Measurements from ENCODE around the gene ADPRHL1.

ADPRHL1 gene

GRCh38 chr13:113354831-113355610 is 98.3 kb downstream of the ADPRHL1 start:
- Histone ChIP-seq H3K27ac (ENCODE audit: low read depth, low read length) (no peak overlapping the region), H4K20me1 (ENCODE audit: control insufficient read depth, insufficient read depth, low read depth, low read length) (no peaks in the 10 kb centered on the region), H3K79me2 (ENCODE audit: control insufficient read depth, low read length) (no peaks in the 10 kb centered on the region), H3F3A (ENCODE audit: control insufficient read depth, insufficient read depth) (no peaks in the 10 kb centered on the region), H3K27me3 (ENCODE audit: control insufficient read depth, low read length) (peaks cover 15% of the 10 kb centered on the region), H3K36me3 (ENCODE audit: control insufficient read depth, low read length) (no peaks in the 10 kb centered on the region), H3K9me3 (ENCODE audit: control insufficient read depth, insufficient read depth, low read length) (no peaks in the 10 kb centered on the region), H3K4me3 (ENCODE audit: low read length) (no peak overlapping the region), H3K9me2 (replicated peaks; ENCODE audit: control insufficient read depth, low read length) (no peaks in the 10 kb centered on the region), H3K4me1 (ENCODE audit: control insufficient read depth, low read length) (no peaks in the 10 kb centered on the region), H3K4me2 (ENCODE audit: low read length) (no peak overlapping the region)
- no peak for TF ChIP-seq CTCF (IDR thresholded peaks at IDR 0.05; ENCODE audit: low read depth, low read length, poor library complexity, severe bottlenecking)
- TF ChIP-seq EZH2phosphoT487 (IDR thresholded peaks at IDR 0.05; ENCODE audit: borderline replicate concordance, low read length) = no peak

GRCh38 chr13:113353254-113353653 is 100.0 kb downstream of the ADPRHL1 start:
- Histone ChIP-seq H3K4me1 (ENCODE audit: control insufficient read depth, low read length) (no peaks in the 10 kb centered on the region), H3K4me3 (ENCODE audit: low read length) (no peak overlapping the region), H3K36me3 (ENCODE audit: control insufficient read depth, low read length) (no peaks in the 10 kb centered on the region)

GRCh38 chr13:113351514-113352026 is 101.7 kb downstream of the ADPRHL1 start:
- H3K4me3 ChIP-seq (ENCODE audit: low read length) = no peak overlapping the region
- no peaks in the 10 kb centered on the region for H3K9me2 ChIP-seq (replicated peaks; ENCODE audit: control insufficient read depth, low read length)
- no peaks in the 10 kb centered on the region for H3K4me1 ChIP-seq (ENCODE audit: control insufficient read depth, low read length)
- no peaks in the 10 kb centered on the region for H3K36me3 ChIP-seq (ENCODE audit: control insufficient read depth, low read length)
- no peak overlapping the region for H3K4me2 ChIP-seq (ENCODE audit: low read length)
- H3K9me3 ChIP-seq (ENCODE audit: control insufficient read depth, insufficient read depth, low read length) = peaks cover 3% of the 10 kb centered on the region; the same call in 1 of the 2 replicates
- TF ChIP-seq EZH2phosphoT487 (IDR thresholded peaks at IDR 0.05; ENCODE audit: borderline replicate concordance, low read length) (no peak), CTCF (IDR thresholded peaks at IDR 0.05; ENCODE audit: low read depth, low read length, poor library complexity, severe bottlenecking) (no peak)
- H3K27ac ChIP-seq (ENCODE audit: low read depth, low read length) = no peak overlapping the region
- no peaks in the 10 kb centered on the region for H4K20me1 ChIP-seq (ENCODE audit: control insufficient read depth, insufficient read depth, low read depth, low read length)
- H3K79me2 ChIP-seq (ENCODE audit: control insufficient read depth, low read length) = no peaks in the 10 kb centered on the region
- no peaks in the 10 kb centered on the region for H3K27me3 ChIP-seq (ENCODE audit: control insufficient read depth, low read length)
- H3F3A ChIP-seq (ENCODE audit: control insufficient read depth, insufficient read depth) = no peaks in the 10 kb centered on the region

More at GRCh38 chr13:113353254-113353653, 100.0 kb downstream of the ADPRHL1 start:
- no peak overlapping the region for H3K4me2 ChIP-seq (ENCODE audit: low read length)
- no peaks in the 10 kb centered on the region for H4K20me1 ChIP-seq (ENCODE audit: control insufficient read depth, insufficient read depth, low read depth, low read length)
- no peaks in the 10 kb centered on the region for H3K27me3 ChIP-seq (ENCODE audit: control insufficient read depth, low read length)
- H3K9me3 ChIP-seq (ENCODE audit: control insufficient read depth, insufficient read depth, low read length) = no peaks in the 10 kb centered on the region; the same call in 1 of the 2 replicates
- no peaks in the 10 kb centered on the region for H3K9me2 ChIP-seq (replicated peaks; ENCODE audit: control insufficient read depth, low read length)
- TF ChIP-seq CTCF (IDR thresholded peaks at IDR 0.05; ENCODE audit: low read depth, low read length, poor library complexity, severe bottlenecking) = no peak
- no peak for TF ChIP-seq EZH2phosphoT487 (IDR thresholded peaks at IDR 0.05; ENCODE audit: borderline replicate concordance, low read length)
- no peaks in the 10 kb centered on the region for H3F3A ChIP-seq (ENCODE audit: control insufficient read depth, insufficient read depth)
- no peak overlapping the region for H3K27ac ChIP-seq (ENCODE audit: low read depth, low read length)
- H3K79me2 ChIP-seq (ENCODE audit: control insufficient read depth, low read length) = no peaks in the 10 kb centered on the region
